ENCODE data around the gene TMEM134. TPM values are rescaled to one million over a fixed set of nuclear protein-coding genes. Genes with fewer than 3 reads are reported as not detected.

The TMEM134 gene
- total RNA-seq, 4 donors from 2014 or later = 69.0 to 138 (median 95.8) TPM

- peaks cover 7 to 15% of the 10 kb centered on the region in 2 donors for H3K4me1 ChIP-seq
- intact Hi-C loops (cut with DNase I) = no loop called here
- H3K27ac ChIP-seq = no peak overlapping the region
- no peak for TF ChIP-seq POLR2A (IDR thresholded peaks at IDR 0.05)
- TF ChIP-seq CTCF (IDR thresholded peaks at IDR 0.05) = no peak
- H3K4me3 ChIP-seq (replicated peaks in 1 of 3) = no peak overlapping the region
- DNase-seq = no peak
- no peaks in the 10 kb centered on the region for H3K9me3 ChIP-seq
- peaks cover 40 to 41% of the 10 kb centered on the region in 2 donors for H3K36me3 ChIP-seq
- 87 to 91% methylated on average over 12 to 13 of the region's 22 CpGs for WGBS, 2 donors
- no peaks in the 10 kb centered on the region for H3K27me3 ChIP-seq
Observed at GRCh38 chr11:67433536-67434394, 35.3 kb downstream of the TMEM134 start.

GRCh38 chr11:67432655-67433349, 36.2 kb downstream of the TMEM134 start:
- 90 to 97% methylated on average over 6 to 19 of the region's 22 CpGs for WGBS, 2 donors
- Histone ChIP-seq H3K27me3 (no peaks in the 10 kb centered on the region), H3K4me1 (peaks cover 7 to 14% of the 10 kb centered on the region in 2 donors)

GRCh38 chr11:67431346-67432249, 37.5 kb downstream of the TMEM134 start:
- H3K4me3 ChIP-seq (replicated peaks in 1 of 3) = no peak overlapping the region
- 91 to 94% methylated on average over 23 to 24 of the region's 24 CpGs for WGBS, 2 donors
- intact Hi-C loops (cut with DNase I) = no loop called here
- H3K36me3 ChIP-seq = peaks cover 35 to 40% of the 10 kb centered on the region in 2 donors
- H3K27me3 ChIP-seq = no peaks in the 10 kb centered on the region
- TF ChIP-seq POLR2A (IDR thresholded peaks at IDR 0.05) = no peak
- no peak for TF ChIP-seq CTCF (IDR thresholded peaks at IDR 0.05)
- H3K27ac ChIP-seq = no peak overlapping the region
- H3K9me3 ChIP-seq = no peaks in the 10 kb centered on the region
- peaks cover 7 to 20% of the 10 kb centered on the region in 2 donors for H3K4me1 ChIP-seq
- DNase-seq = no peak

More at GRCh38 chr11:67432655-67433349, 36.2 kb downstream of the TMEM134 start:
- Histone ChIP-seq H3K36me3 (peaks cover 35 to 40% of the 10 kb centered on the region in 2 donors), H3K9me3 (no peaks in the 10 kb centered on the region), H3K27ac (no peak overlapping the region), H3K4me3 (replicated peaks in 1 of 3) (no peak overlapping the region)
- intact Hi-C loops (cut with DNase I) = no loop called here
- no peak for TF ChIP-seq POLR2A (IDR thresholded peaks at IDR 0.05)
- TF ChIP-seq CTCF (IDR thresholded peaks at IDR 0.05) = no peak
- no peak for DNase-seq

GRCh38 chr11:67429722-67430121, 39.3 kb downstream of the TMEM134 start:
- DNase-seq = no peak
- TF ChIP-seq CTCF (IDR thresholded peaks at IDR 0.05) (no peak), POLR2A (IDR thresholded peaks at IDR 0.05) (no peak)
- 79 to 82% methylated on average over 11 of the region's 11 CpGs for WGBS, 2 donors
- Histone ChIP-seq H3K4me1 (peaks cover 7 to 20% of the 10 kb centered on the region in 2 donors), H3K36me3 (peaks cover 25 to 30% of the 10 kb centered on the region in 2 donors), H3K27ac (no peak overlapping the region), H3K27me3 (no peaks in the 10 kb centered on the region), H3K9me3 (no peaks in the 10 kb centered on the region), H3K4me3 (replicated peaks in 1 of 3) (no peak overlapping the region)
- intact Hi-C loops (cut with DNase I) = no loop called here

All from thyroid gland (tissue), 4 donors.